Tibial nerve (tissue), 4 donors: ENCODE measurements around the gene TARM1. TPM values are rescaled to one million over a fixed set of nuclear protein-coding genes. Genes with fewer than 3 reads are reported as not detected.

Experiments
- DNase-seq, 2 donors: peaks; one replicate each; pipeline ENCODE4 v3.0.0-alpha.2; 2019; ENCODE audit warnings: low spot score in 2 of 2
- H3K27ac ChIP-seq, 4 donors: fragments of 200-600 bp; sonication (generic) in 3 of 4; one replicate each; pipeline ENCODE4 v1.5.1; 2017 to 2019; ENCODE audit warnings: mild to moderate bottlenecking in 1 of 4
- H3K27me3 ChIP-seq, 2 donors: fragments of 200-600 bp; sonication (generic) in 1 of 2; one replicate each; pipeline versions ENCODE4 v1.5.1 to v1.6.0; 2017 to 2019
- H3K36me3 ChIP-seq, 3 donors: fragments of 200-600 bp; sonication (generic); one replicate each; pipeline ENCODE4 v1.5.1; 2018 to 2019
- H3K4me1 ChIP-seq, 4 donors: fragments of 200-600 bp; sonication (generic) in 3 of 4; one replicate each; pipeline ENCODE4 v1.5.1; 2017 to 2019
- H3K4me3 ChIP-seq, 4 donors: fragments of 200-600 bp; sonication (generic) in 3 of 4; one replicate each; pipeline ENCODE4 v1.5.1; 2017 to 2019; ENCODE audit warnings: mild to moderate bottlenecking in 1 of 4, moderate library complexity in 1 of 4
- H3K9me3 ChIP-seq, 4 donors: fragments of 200-600 bp; sonication (generic) in 3 of 4; one replicate each; pipeline ENCODE4 v1.5.1; 2017 to 2019
- CTCF ChIP-seq, 5 experiments: fragments of 200-600 bp in 3 of 5; fragments of 450-650 bp in 2 of 5; sonication (generic) in 3 of 5; IDR thresholded peaks; one replicate each; pipeline ENCODE4 v1.5.1; 2016 to 2019; ENCODE audit warnings: antibody characterized with exemption in 5 of 5, mild to moderate bottlenecking in 3 of 5, moderate library complexity in 2 of 5
- EP300 ChIP-seq, 2 donors: sonication (generic); formaldehyde crosslinking; IDR thresholded peaks; one replicate each; pipeline ENCODE4 v1.6.1; 2017; ENCODE audit warnings: antibody characterized with exemption in 2 of 2, mild to moderate bottlenecking in 1 of 2
- POLR2A ChIP-seq, 2 donors: fragments of 450-650 bp; IDR thresholded peaks; one replicate each; pipeline ENCODE4 v1.6.1; 2017; ENCODE audit warnings: antibody characterized with exemption in 2 of 2, mild to moderate bottlenecking in 2 of 2, moderate library complexity in 2 of 2
- WGBS, 2 donors: methylation state at CpG; one replicate each; pipeline ENCODE4 v1.1.5; 2018; 5-methylcytosine and 5-hydroxymethylcytosine counted together
- total RNA-seq, 4 donors: library from RNA; depleted of rRNA; stranded (reverse); fragments of >200 nt; gene quantifications; one replicate each; pipeline ENCODE4 v1.1.0, GENCODE V29; 2016

The TARM1 gene
- total RNA-seq, 4 donors from 2014 or later = not detected

- Histone ChIP-seq H3K4me3 (no peak overlapping the region), H3K36me3 (no peaks in the 10 kb centered on the region), H3K27me3 (peaks cover 0 to 8% of the 10 kb centered on the region in 2 donors), H3K27ac (no peak overlapping the region), H3K9me3 (no peaks in the 10 kb centered on the region), H3K4me1 (no peaks in the 10 kb centered on the region)
- 44 to 51% methylated on average over 13 of the region's 13 CpGs for WGBS, 2 donors
- no peak for DNase-seq
- TF ChIP-seq EP300 (IDR thresholded peaks at IDR 0.05) = no peak
- TF ChIP-seq CTCF (IDR thresholded peaks at IDR 0.05) = peak in 1 of 5 experiments; percentile 17
Observed at GRCh38 chr19:54030895-54031586, 50.1 kb downstream of the TARM1 start.

DNA sequence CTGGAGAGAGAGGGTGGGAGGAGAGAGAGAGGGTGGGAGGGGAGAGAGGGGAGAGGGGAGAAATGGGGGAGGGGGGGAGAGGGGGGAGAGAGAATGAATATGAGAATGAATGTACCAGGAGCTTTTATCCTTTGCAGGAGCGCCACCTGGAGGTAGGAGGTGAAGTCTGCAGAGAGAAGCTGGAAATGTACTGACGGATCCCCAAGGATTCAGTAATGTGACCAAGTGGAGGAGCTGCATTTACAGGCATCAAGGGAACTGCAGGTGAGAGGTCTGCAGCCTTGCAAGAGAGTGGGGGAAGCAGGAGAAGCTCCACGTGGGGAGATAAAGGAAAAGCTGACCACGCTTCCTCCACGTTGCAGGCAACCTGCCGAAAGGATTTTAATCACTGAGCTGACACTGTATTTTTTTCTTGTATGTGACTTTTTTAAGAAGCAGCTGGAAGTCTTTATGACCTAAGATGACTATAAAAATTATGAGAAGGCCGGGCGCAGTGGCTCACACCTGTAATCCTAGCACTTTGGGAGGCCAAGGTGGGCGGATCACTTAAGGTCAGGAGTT is 51.2 kb downstream of the TARM1 start:
- WGBS, 2 donors = 39 to 45% methylated on average over 9 of the region's 9 CpGs
- Histone ChIP-seq H3K4me1 (no peaks in the 10 kb centered on the region), H3K27me3 (peaks cover 0 to 8% of the 10 kb centered on the region in 2 donors), H3K27ac (no peak overlapping the region), H3K9me3 (no peaks in the 10 kb centered on the region), H3K36me3 (no peaks in the 10 kb centered on the region), H3K4me3 (no peak overlapping the region)
- peak; percentile 22 to 48 for DNase-seq
- peak in 4 of 5 experiments; percentile 21 to 48 (median 37) for TF ChIP-seq CTCF (IDR thresholded peaks at IDR 0.05)
- TF ChIP-seq EP300 (IDR thresholded peaks at IDR 0.05) = no peak
- no peak for TF ChIP-seq POLR2A (IDR thresholded peaks at IDR 0.05)

DNA sequence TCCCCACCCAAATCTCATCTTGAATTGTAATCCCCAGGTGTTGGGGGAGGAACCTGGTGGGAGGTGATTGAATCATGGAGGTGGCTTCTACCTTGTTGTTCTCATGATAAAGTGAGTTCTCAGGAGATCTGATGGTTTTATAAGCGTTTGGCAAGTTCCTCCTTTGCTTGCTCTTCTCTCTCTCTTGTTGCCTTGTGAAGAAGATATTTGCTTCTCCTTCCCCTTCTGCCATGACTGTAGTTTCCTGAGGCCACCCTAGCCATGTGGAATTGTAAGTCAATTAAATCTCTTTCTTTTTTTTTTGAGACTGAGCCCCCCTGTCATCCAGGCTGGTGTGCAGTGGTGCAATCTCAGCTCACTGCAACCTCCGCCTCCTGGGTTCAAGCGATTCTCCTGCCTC is 51.9 kb downstream of the TARM1 start:
- TF ChIP-seq CTCF (IDR thresholded peaks at IDR 0.05) (no peak), EP300 (IDR thresholded peaks at IDR 0.05) (no peak), POLR2A (IDR thresholded peaks at IDR 0.05) (no peak)
- no peaks in the 10 kb centered on the region for H3K4me1 ChIP-seq
- DNase-seq = no peak
- H3K9me3 ChIP-seq = no peaks in the 10 kb centered on the region
- 75 to 78% methylated on average over 3 of the region's 3 CpGs for WGBS, 2 donors
- no peak overlapping the region for H3K27ac ChIP-seq
- no peak overlapping the region for H3K4me3 ChIP-seq
- H3K27me3 ChIP-seq = peaks cover 0 to 8% of the 10 kb centered on the region in 2 donors
- H3K36me3 ChIP-seq = no peaks in the 10 kb centered on the region

DNA sequence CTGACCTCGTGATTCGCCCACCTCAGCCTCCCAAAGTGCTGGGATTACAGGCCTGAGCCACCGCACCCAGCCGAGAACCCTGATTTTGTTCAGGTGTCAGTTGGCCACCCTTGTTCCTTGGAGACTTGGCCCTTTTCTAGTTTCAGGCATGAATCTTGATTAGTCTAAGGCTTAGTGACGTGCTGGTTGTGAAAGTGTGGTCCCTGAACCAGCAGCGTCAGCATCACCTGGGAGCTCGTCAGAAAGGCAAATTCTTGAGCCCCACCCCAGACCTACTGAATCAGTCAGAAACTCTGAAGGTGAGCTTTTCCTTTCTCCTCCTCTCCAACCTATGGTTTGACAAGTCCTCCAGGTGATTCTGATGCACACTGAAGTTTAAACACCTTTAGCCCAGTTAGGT is 54.5 kb downstream of the TARM1 start:
- Histone ChIP-seq H3K4me1 (no peaks in the 10 kb centered on the region), H3K27me3 (peaks cover 0 to 12% of the 10 kb centered on the region in 2 donors), H3K36me3 (no peaks in the 10 kb centered on the region), H3K9me3 (no peaks in the 10 kb centered on the region), H3K4me3 (no peak overlapping the region), H3K27ac (no peak overlapping the region)
- DNase-seq = no peak
- TF ChIP-seq POLR2A (IDR thresholded peaks at IDR 0.05) = no peak
- TF ChIP-seq EP300 (IDR thresholded peaks at IDR 0.05) = no peak
- no peak for TF ChIP-seq CTCF (IDR thresholded peaks at IDR 0.05)
- 70 to 78% methylated on average over 7 of the region's 7 CpGs for WGBS, 2 donors

GRCh38 chr19:54024660-54025059 is 56.5 kb downstream of the TARM1 start:
- no peaks in the 10 kb centered on the region for H3K36me3 ChIP-seq
- peaks cover 0 to 12% of the 10 kb centered on the region in 2 donors for H3K27me3 ChIP-seq
- 80 to 91% methylated on average over 8 to 9 of the region's 9 CpGs for WGBS, 2 donors
- no peaks in the 10 kb centered on the region for H3K9me3 ChIP-seq
- H3K4me1 ChIP-seq = no peaks in the 10 kb centered on the region
- no peak for DNase-seq
- H3K4me3 ChIP-seq = no peak overlapping the region
- H3K27ac ChIP-seq = no peak overlapping the region
- TF ChIP-seq POLR2A (IDR thresholded peaks at IDR 0.05) = no peak
- no peak for TF ChIP-seq EP300 (IDR thresholded peaks at IDR 0.05)
- TF ChIP-seq CTCF (IDR thresholded peaks at IDR 0.05) = no peak
